Progenitor cell of endocrine pancreas (in vitro differentiated cells): Measurements from ENCODE around the gene VWC2L. TPM values are rescaled to one million over a fixed set of nuclear protein-coding genes. Genes with fewer than 3 reads are reported as not detected.

Experiments used
- DNase-seq: peaks from one replicate; pipeline ENCODE4 v3.0.0; 2021; ENCODE audit warnings: low spot score; ENCODE audit not compliant: unreplicated experiment
- H3K27ac Mint-ChIP-seq: 2 replicates; pipeline ENCODE4 v1.8.0; 2021; ENCODE audit warnings: mild to moderate bottlenecking, moderate library complexity, mixed read lengths
- H3K27me3 Mint-ChIP-seq: 2 replicates; pipeline ENCODE4 v1.8.0; 2021; ENCODE audit warnings: mixed read lengths
- H3K36me3 Mint-ChIP-seq: 2 replicates; pipeline ENCODE4 v1.8.0; 2022; ENCODE audit warnings: mixed read lengths; ENCODE audit not compliant: insufficient read depth
- H3K4me1 Mint-ChIP-seq: 2 replicates; pipeline ENCODE4 v1.8.0; 2021; ENCODE audit warnings: low read depth, mixed read lengths
- H3K4me3 Mint-ChIP-seq: 2 replicates; pipeline ENCODE4 v1.8.0; 2021; ENCODE audit warnings: low read depth, mild to moderate bottlenecking, moderate library complexity, mixed read lengths
- H3K9me3 Mint-ChIP-seq: 2 replicates; pipeline ENCODE4 v1.8.0; 2021; ENCODE audit warnings: low read depth, mixed read lengths
- total RNA-seq: library from RNA; stranded (reverse); gene quantifications from 2 replicates; pipeline ENCODE4 v1.2.1, GENCODE V29; 2021
- TF ChIP-seq, protein P1 (sequence below): fragments of 200-600 bp; sonication (generic); IDR thresholded peaks from one replicate; pipeline ENCODE4 v1.5.0; 2021; ENCODE audit warnings: antibody characterized with exemption, mild to moderate bottlenecking; ENCODE audit not compliant: unreplicated experiment

Gene VWC2L
- total RNA-seq, 1 donor from 2014 or later, result not detected

- Mint-ChIP-seq H3K9me3 (no peaks in the 10 kb centered on the region), H3K36me3 (no peaks in the 10 kb centered on the region), H3K4me3 (no peak overlapping the region), H3K27ac (no peak overlapping the region), H3K4me1 (no peaks in the 10 kb centered on the region), H3K27me3 (no peaks in the 10 kb centered on the region)
- TF ChIP-seq, protein P1, sequence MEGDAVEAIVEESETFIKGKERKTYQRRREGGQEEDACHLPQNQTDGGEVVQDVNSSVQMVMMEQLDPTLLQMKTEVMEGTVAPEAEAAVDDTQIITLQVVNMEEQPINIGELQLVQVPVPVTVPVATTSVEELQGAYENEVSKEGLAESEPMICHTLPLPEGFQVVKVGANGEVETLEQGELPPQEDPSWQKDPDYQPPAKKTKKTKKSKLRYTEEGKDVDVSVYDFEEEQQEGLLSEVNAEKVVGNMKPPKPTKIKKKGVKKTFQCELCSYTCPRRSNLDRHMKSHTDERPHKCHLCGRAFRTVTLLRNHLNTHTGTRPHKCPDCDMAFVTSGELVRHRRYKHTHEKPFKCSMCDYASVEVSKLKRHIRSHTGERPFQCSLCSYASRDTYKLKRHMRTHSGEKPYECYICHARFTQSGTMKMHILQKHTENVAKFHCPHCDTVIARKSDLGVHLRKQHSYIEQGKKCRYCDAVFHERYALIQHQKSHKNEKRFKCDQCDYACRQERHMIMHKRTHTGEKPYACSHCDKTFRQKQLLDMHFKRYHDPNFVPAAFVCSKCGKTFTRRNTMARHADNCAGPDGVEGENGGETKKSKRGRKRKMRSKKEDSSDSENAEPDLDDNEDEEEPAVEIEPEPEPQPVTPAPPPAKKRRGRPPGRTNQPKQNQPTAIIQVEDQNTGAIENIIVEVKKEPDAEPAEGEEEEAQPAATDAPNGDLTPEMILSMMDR, result no peak
- DNase-seq, result no peak
These were observed 24.1 kb upstream of the VWC2L start for GRCh38 chr2:214386720-214387119.

- TF ChIP-seq, protein P1, result no peak
- no peaks in the 10 kb centered on the region for H3K36me3 Mint-ChIP-seq
- H3K4me1 Mint-ChIP-seq, result no peaks in the 10 kb centered on the region
- H3K9me3 Mint-ChIP-seq, result no peaks in the 10 kb centered on the region
- no peak overlapping the region for H3K27ac Mint-ChIP-seq
- no peak overlapping the region for H3K4me3 Mint-ChIP-seq
- no peak for DNase-seq
- H3K27me3 Mint-ChIP-seq, result no peaks in the 10 kb centered on the region
These were observed 21.5 kb upstream of the VWC2L start for GRCh38 chr2:214389334-214389733.

- H3K4me1 Mint-ChIP-seq, result no peaks in the 10 kb centered on the region
- H3K27me3 Mint-ChIP-seq, result no peaks in the 10 kb centered on the region
- H3K9me3 Mint-ChIP-seq, result peaks cover 5% of the 10 kb centered on the region
- no peak for DNase-seq
- H3K36me3 Mint-ChIP-seq, result no peaks in the 10 kb centered on the region
- no peak overlapping the region for H3K4me3 Mint-ChIP-seq
- TF ChIP-seq, protein P1, result no peak
- H3K27ac Mint-ChIP-seq, result no peak overlapping the region
These were observed 17.1 kb upstream of the VWC2L start for GRCh38 chr2:214393796-214394195.

- Mint-ChIP-seq H3K9me3 (peaks cover 5% of the 10 kb centered on the region), H3K27ac (no peak overlapping the region), H3K36me3 (no peaks in the 10 kb centered on the region), H3K27me3 (no peaks in the 10 kb centered on the region), H3K4me1 (peaks cover 2% of the 10 kb centered on the region), H3K4me3 (no peak overlapping the region)
- TF ChIP-seq, protein P1, result no peak
- DNase-seq, result no peak
These were observed 15.8 kb upstream of the VWC2L start for GRCh38 chr2:214395040-214395439.

DNA sequence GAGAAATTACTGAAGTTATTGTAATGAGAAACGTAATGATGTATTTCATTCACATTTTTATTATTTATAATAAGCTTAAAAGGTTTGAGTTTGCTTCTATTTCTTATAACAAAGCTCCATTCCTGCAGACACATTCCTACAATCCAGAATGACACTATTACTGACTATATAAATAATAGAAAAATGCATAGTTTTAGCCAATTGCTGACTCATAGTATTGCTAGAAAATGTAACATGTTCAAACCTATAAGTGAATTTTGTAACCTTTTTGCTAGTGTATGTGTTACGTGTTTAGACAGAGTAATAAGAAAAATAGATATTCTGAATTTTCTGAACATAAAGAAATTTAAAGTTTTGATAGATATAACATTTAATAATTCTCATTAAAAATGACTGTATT, 9.3 kb upstream of the VWC2L start:
- H3K27ac Mint-ChIP-seq, result no peak overlapping the region
- H3K4me1 Mint-ChIP-seq, result peaks cover 10% of the 10 kb centered on the region

More for the DNA sequence above, 9.3 kb upstream of the VWC2L start:
- TF ChIP-seq, protein P1, result no peak
- no peaks in the 10 kb centered on the region for H3K36me3 Mint-ChIP-seq
- DNase-seq, result no peak
- H3K4me3 Mint-ChIP-seq, result no peak overlapping the region
- H3K27me3 Mint-ChIP-seq, result no peaks in the 10 kb centered on the region
- H3K9me3 Mint-ChIP-seq, result no peaks in the 10 kb centered on the region
